HG02623 (cell line): ENCODE measurements around the gene CABP2.
"Not testable (repeated sequence)": the region's sequence is repeated elsewhere in the genome, so short reads cannot be mapped to it uniquely, and the experiment has no call there.

Experiments
- ATAC-seq: cut with Tn5 transposase; IDR thresholded peaks from one replicate; pipeline ENCODE4 v1.9.1; 2021; ENCODE audit warnings: moderate library complexity; ENCODE audit not compliant: unreplicated experiment

The CABP2 gene

GRCh38 chr11:67477344-67478050, 45.7 kb downstream of the CABP2 start:
- not testable (repeated sequence) for ATAC-seq

- ATAC-seq = not testable (repeated sequence)
Measured at GRCh38 chr11:67476692-67477091, 46.6 kb downstream of the CABP2 start.

- no peak for ATAC-seq
Measured at GRCh38 chr11:67472882-67473281, 50.4 kb downstream of the CABP2 start.

- ATAC-seq = no peak
Measured at GRCh38 chr11:67470337-67471002, 52.8 kb downstream of the CABP2 start.

- no peak for ATAC-seq
Measured at GRCh38 chr11:67469508-67469811, 53.8 kb downstream of the CABP2 start.
